Gastroesophageal sphincter (tissue), 4 donors: ENCODE results near the gene ZNF408. TPM values are rescaled to one million over a fixed set of nuclear protein-coding genes. Genes with fewer than 3 reads are reported as not detected.
"Not testable (repeated sequence)": the region's sequence is repeated elsewhere in the genome, so short reads cannot be mapped to it uniquely, and the experiment has no call there.

Source experiments
- ATAC-seq: fragments of 150-250 bp; one replicate; pipeline ENCODE4 v1.9.1; 2016; ENCODE audit warnings: mild to moderate bottlenecking, moderate library complexity
- H3K27ac ChIP-seq, 4 donors: fragments of 200-600 bp; sonication (generic) in 3 of 4; 1 replicate in 3 of 4; 2 replicates in 1 of 4; pipeline ENCODE4 v1.5.1; 2016 to 2019
- H3K27me3 ChIP-seq: fragments of 200-600 bp; sonication (generic); one replicate; pipeline ENCODE4 v1.5.1; 2019
- H3K36me3 ChIP-seq, 2 donors: fragments of 200-600 bp; sonication (generic); one replicate each; pipeline ENCODE4 v1.5.1; 2019; ENCODE audit warnings: control low read depth in 1 of 2
- H3K4me1 ChIP-seq, 3 donors: fragments of 200-600 bp; sonication (generic); 1 replicate in 2 of 3; 2 replicates in 1 of 3; pipeline ENCODE4 v1.5.1; 2016 to 2019; ENCODE audit warnings: control low read depth in 2 of 3
- H3K4me3 ChIP-seq, 2 donors: fragments of 200-600 bp; sonication (generic); one replicate each; pipeline ENCODE4 v1.5.1; 2019; ENCODE audit warnings: mild to moderate bottlenecking in 1 of 2, moderate library complexity in 1 of 2
- H3K9me3 ChIP-seq, 3 donors: fragments of 200-600 bp; sonication (generic); one replicate each; pipeline ENCODE4 v1.5.1; 2017 to 2019; ENCODE audit warnings: control low read depth in 2 of 3
- EP300 ChIP-seq: sonication (generic); formaldehyde crosslinking; IDR thresholded peaks from one replicate; pipeline ENCODE4 v1.6.1; 2017; ENCODE audit warnings: antibody characterized with exemption, mild to moderate bottlenecking
- POLR2A ChIP-seq, 2 donors: fragments of 450-650 bp; IDR thresholded peaks; one replicate each; pipeline ENCODE4 v1.6.1; 2017; ENCODE audit warnings: antibody characterized with exemption in 2 of 2, mild to moderate bottlenecking in 2 of 2, moderate library complexity in 1 of 2
- POLR2AphosphoS5 ChIP-seq: sonication (generic); formaldehyde crosslinking; IDR thresholded peaks from one replicate; pipeline ENCODE4 v1.6.1; 2017; ENCODE audit warnings: antibody characterized with exemption
- whole genome bisulfite sequencing, 2 donors: methylation state at CpG; one replicate each; pipeline ENCODE4 v1.1.5; 2018; ENCODE audit warnings: low coverage in 1 of 2; 5-methylcytosine and 5-hydroxymethylcytosine counted together
- total RNA-seq, 4 donors: library from RNA; depleted of rRNA; stranded (reverse); fragments of >200 nt; gene quantifications; one replicate each; pipeline ENCODE4 v1.1.0, GENCODE V29; 2016
- TF ChIP-seq, protein P1 (sequence below), 4 experiments: fragments of 200-600 bp in 2 of 4; fragments of 450-650 bp in 2 of 4; sonication (generic) in 1 of 4; IDR thresholded peaks; one replicate each; pipeline ENCODE4 v1.5.1; 2017 to 2019; ENCODE audit warnings: antibody characterized with exemption in 4 of 4, mild to moderate bottlenecking in 2 of 4, moderate library complexity in 2 of 4

ZNF408 gene
- total RNA-seq, 4 donors from 2014 or later, result 4.7 to 14.2 (median 10.4) TPM

DNA sequence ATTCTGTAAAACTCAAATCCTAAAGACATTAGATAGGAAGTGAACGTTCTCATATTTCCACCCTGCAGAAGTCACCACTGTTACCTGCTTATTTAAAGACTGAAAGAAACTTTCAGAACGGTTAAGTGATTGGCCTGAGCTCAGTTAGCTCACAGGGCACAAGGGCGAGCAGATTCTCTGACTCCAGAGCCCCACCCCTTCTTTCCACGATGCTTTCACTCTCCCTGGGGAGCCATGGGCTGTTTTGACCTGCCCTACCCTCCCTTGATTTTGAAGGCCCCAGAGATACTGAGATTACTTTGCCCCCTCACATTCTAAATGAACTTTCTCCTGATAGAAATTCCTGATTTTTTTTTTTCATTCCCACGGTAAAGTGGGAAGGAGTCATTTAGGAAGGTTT, 34.3 kb upstream of the ZNF408 start:
- 23 to 46% methylated on average over 4 to 5 of the region's 5 CpGs for WGBS, 2 donors
- ATAC-seq, result peak; percentile 72
- no peaks in the 10 kb centered on the region for H3K9me3 ChIP-seq
- peaks cover 0 to 37% (median 6%) of the 10 kb centered on the region in 3 donors for H3K4me1 ChIP-seq
- H3K27me3 ChIP-seq, result no peaks in the 10 kb centered on the region
- peak overlapping the region in 3 of 4 donors; percentile 62 to 75 (median 67) for H3K27ac ChIP-seq
- peaks cover 0 to 99% of the 10 kb centered on the region in 2 donors for H3K36me3 ChIP-seq
- H3K4me3 ChIP-seq, result no peak overlapping the region
- TF ChIP-seq POLR2A (IDR thresholded peaks at IDR 0.05), result no peak
- TF ChIP-seq POLR2AphosphoS5, result no peak
- no peak for TF ChIP-seq EP300
- TF ChIP-seq, protein P1, sequence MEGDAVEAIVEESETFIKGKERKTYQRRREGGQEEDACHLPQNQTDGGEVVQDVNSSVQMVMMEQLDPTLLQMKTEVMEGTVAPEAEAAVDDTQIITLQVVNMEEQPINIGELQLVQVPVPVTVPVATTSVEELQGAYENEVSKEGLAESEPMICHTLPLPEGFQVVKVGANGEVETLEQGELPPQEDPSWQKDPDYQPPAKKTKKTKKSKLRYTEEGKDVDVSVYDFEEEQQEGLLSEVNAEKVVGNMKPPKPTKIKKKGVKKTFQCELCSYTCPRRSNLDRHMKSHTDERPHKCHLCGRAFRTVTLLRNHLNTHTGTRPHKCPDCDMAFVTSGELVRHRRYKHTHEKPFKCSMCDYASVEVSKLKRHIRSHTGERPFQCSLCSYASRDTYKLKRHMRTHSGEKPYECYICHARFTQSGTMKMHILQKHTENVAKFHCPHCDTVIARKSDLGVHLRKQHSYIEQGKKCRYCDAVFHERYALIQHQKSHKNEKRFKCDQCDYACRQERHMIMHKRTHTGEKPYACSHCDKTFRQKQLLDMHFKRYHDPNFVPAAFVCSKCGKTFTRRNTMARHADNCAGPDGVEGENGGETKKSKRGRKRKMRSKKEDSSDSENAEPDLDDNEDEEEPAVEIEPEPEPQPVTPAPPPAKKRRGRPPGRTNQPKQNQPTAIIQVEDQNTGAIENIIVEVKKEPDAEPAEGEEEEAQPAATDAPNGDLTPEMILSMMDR (IDR thresholded peaks at IDR 0.05), result no peak

DNA sequence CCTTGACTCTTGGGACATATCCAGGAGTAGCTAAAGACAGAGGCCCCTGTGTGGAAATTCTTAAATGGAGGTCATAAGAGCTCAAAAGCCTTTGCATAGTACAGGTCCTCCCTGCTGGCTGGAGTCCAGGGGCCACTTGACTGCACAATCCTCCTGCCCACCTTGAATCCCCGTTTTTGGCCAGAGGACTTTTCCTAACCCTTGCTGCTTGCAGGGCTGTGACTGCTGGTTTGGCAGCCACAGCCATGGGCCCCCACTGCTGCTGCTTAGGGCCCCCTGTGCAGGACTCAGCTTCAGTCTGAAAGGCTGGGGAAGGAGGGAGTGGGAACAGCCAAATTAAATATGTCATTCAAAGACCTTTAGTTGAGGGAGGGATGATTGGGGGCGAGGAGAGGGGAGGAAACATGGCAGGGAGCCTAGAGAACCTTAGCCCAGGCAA, 33.8 kb upstream of the ZNF408 start:
- peak overlapping the region; percentile 35 to 75 (median 64) for H3K27ac ChIP-seq

DNA sequence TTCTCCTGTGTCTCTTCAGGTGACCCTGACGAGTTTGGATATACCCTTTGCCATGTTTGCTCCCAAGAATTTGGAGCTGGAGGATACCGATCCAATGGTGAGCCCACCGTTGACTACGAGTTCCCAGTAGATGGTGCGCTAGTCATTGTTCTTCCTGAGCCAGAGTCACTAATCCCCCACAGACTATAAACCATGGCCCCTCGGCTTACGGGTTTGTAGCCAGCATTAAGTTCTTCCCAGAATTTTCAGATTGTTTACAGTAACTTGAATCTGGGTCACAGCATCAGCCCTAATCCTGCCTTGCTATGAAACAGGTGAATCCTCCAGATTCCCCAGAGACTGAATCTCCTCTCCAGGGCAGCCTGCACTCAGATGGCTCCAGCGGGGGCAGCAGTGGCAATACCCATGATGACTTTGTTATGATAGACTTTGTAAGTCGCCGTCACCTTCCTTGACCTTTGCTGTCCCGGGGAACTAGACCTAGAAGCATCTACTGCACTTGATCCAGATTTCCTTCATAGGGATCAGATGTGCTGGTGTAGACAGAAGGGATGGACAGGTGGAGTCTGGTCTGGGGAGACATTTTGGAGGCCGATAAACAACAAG, 32.2 kb upstream of the ZNF408 start:
- no peaks in the 10 kb centered on the region for H3K27me3 ChIP-seq
- H3K27ac ChIP-seq, result peak overlapping the region in 3 of 4 donors; percentile 62 to 75 (median 67)
- TF ChIP-seq POLR2AphosphoS5 (no peak), POLR2A (IDR thresholded peaks at IDR 0.05) (no peak), EP300 (no peak)
- TF ChIP-seq, protein P1 (IDR thresholded peaks at IDR 0.05), result no peak
- H3K4me1 ChIP-seq, result peaks cover 0 to 40% (median 6%) of the 10 kb centered on the region in 3 donors
- H3K36me3 ChIP-seq, result peaks cover 0 to 100% of the 10 kb centered on the region in 2 donors
- WGBS, 2 donors, result 90 to 93% methylated on average over 4 to 10 of the region's 12 CpGs
- no peak for ATAC-seq
- no peaks in the 10 kb centered on the region for H3K9me3 ChIP-seq
- no peak overlapping the region for H3K4me3 ChIP-seq

More for the DNA sequence above, 33.8 kb upstream of the ZNF408 start:
- no peaks in the 10 kb centered on the region for H3K9me3 ChIP-seq
- H3K4me3 ChIP-seq, result no peak overlapping the region
- WGBS, 2 donors, result 32 to 78% methylated on average over 1 to 2 of the region's 2 CpGs
- H3K36me3 ChIP-seq, result peaks cover 0 to 100% of the 10 kb centered on the region in 2 donors
- peaks cover 0 to 43% (median 6%) of the 10 kb centered on the region in 3 donors for H3K4me1 ChIP-seq
- peak; percentile 13 for ATAC-seq
- TF ChIP-seq POLR2A (IDR thresholded peaks at IDR 0.05), result no peak
- no peak for TF ChIP-seq POLR2AphosphoS5
- TF ChIP-seq EP300, result no peak
- TF ChIP-seq, protein P1 (IDR thresholded peaks at IDR 0.05), result no peak
- no peaks in the 10 kb centered on the region for H3K27me3 ChIP-seq

DNA sequence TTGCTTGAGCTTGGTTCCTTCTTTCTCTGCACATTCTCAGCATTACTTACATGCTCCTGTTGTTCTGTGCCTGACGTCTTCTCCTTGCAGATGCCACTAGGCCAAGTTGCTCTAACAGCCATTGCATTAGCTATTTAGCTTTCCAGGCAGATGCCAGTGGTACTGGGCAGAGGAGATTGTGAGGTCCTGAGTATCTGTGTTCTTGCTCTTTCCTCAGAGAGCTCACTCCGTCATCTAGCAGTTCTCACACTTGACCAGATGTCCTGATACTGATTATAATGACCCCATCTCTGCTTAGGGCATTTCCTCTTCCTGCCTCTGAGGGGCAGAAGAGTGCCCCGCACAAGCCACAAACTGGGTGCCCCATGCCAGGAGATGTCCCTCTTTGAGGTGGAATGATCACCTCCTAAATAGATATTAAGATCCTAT, 31.1 kb upstream of the ZNF408 start:
- Histone ChIP-seq H3K27ac (peak overlapping the region in 3 of 4 donors; percentile 4 to 31 (median 10)), H3K4me1 (peaks cover 0 to 48% (median 11%) of the 10 kb centered on the region in 3 donors)

DNA sequence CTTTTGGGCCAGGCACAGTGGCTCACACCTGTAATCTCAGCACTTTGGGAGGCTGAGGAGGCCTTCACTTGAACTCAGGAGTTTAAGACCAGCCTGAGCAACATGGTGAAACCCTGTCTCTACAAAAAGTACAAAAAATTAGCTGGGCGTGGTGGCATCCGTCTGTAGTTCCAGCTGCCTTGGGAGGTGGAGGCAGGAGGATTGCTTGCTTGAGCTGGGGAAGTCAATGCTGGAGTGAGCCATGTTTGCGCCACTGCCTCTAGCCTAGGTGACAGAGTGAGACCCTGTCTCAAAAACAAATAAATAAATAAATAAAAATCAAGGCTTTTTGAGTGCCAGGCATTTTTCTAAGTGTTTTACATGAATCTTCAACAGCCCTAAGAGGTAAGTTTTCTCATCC, 30.3 kb upstream of the ZNF408 start:
- not testable (repeated sequence) for H3K27me3 ChIP-seq, ATAC-seq, H3K4me3 ChIP-seq, H3K9me3 ChIP-seq
- Histone ChIP-seq H3K27ac (peak overlapping the region in 1 of 4 donors; percentile 31), H3K4me1 (peaks cover under 1 to 56% (median 18%) of the 10 kb centered on the region in 3 donors), H3K36me3 (peaks cover 0 to 91% of the 10 kb centered on the region in 2 donors)
- WGBS, 2 donors, result 91 to 100% methylated on average over 1 to 3 of the region's 3 CpGs

More for the DNA sequence above, 31.1 kb upstream of the ZNF408 start:
- WGBS, 2 donors, result 33 to 62% methylated on average over 1 to 2 of the region's 3 CpGs
- Histone ChIP-seq H3K27me3 (no peaks in the 10 kb centered on the region), H3K4me3 (no peak overlapping the region), H3K36me3 (peaks cover 0 to 99% of the 10 kb centered on the region in 2 donors), H3K9me3 (no peaks in the 10 kb centered on the region)
- ATAC-seq, result no peak
- TF ChIP-seq POLR2AphosphoS5 (no peak), POLR2A (IDR thresholded peaks at IDR 0.05) (no peak), EP300 (no peak)
- TF ChIP-seq, protein P1 (IDR thresholded peaks at IDR 0.05), result no peak
